Skeletal muscle cell (primary cell): ENCODE data around the gene TELO2.
A peak's percentile ranks its signal among the peaks of the same experiment; 100 is the strongest.
"Not testable (repeated sequence)": the region's sequence is repeated elsewhere in the genome, so short reads cannot be mapped to it uniquely, and the experiment has no call there.

Experiments
- DNase-seq: peaks from one replicate; pipeline ENCODE4 v3.0.0-alpha.2; 2010; ENCODE audit warnings: low read depth
- H3K4me3 ChIP-seq: 2 replicates; pipeline ENCODE4 v1.5.1; 2011; ENCODE audit warnings: low read depth, mild to moderate bottlenecking, control low read depth, low read length, moderate library complexity

The TELO2 gene

GRCh38 chr16:1456951-1457350, 36.2 kb upstream of the TELO2 start:
- DNase-seq: no peak
- no peak overlapping the region for H3K4me3 ChIP-seq

GRCh38 chr16:1457489-1458245, 35.5 kb upstream of the TELO2 start:
- no peak overlapping the region for H3K4me3 ChIP-seq
- DNase-seq: no peak

- H3K4me3 ChIP-seq: no peak overlapping the region
- DNase-seq: peak; percentile 16
Observed at GRCh38 chr16:1458336-1458976, 34.7 kb upstream of the TELO2 start.

- H3K4me3 ChIP-seq: no peak overlapping the region
- no peak for DNase-seq
Observed at GRCh38 chr16:1458977-1459341, 34.2 kb upstream of the TELO2 start.

GRCh38 chr16:1459967-1460366, 33.2 kb upstream of the TELO2 start:
- no peak overlapping the region for H3K4me3 ChIP-seq
- DNase-seq: no peak

- no peak overlapping the region for H3K4me3 ChIP-seq
- DNase-seq: no peak
Observed at GRCh38 chr16:1460602-1461138, 32.5 kb upstream of the TELO2 start.

- no peak for DNase-seq
- no peak overlapping the region for H3K4me3 ChIP-seq
Observed at GRCh38 chr16:1461146-1461545, 32.0 kb upstream of the TELO2 start.

GRCh38 chr16:1464196-1464893, 28.8 kb upstream of the TELO2 start:
- no peak for DNase-seq

GRCh38 chr16:1464894-1465566, 28.1 kb upstream of the TELO2 start:
- H3K4me3 ChIP-seq: no peak overlapping the region
- no peak for DNase-seq

More at GRCh38 chr16:1464196-1464893, 28.8 kb upstream of the TELO2 start:
- no peak overlapping the region for H3K4me3 ChIP-seq

GRCh38 chr16:1465567-1465915, 27.6 kb upstream of the TELO2 start:
- DNase-seq: no peak
- H3K4me3 ChIP-seq: no peak overlapping the region

GRCh38 chr16:1466054-1466453, 27.1 kb upstream of the TELO2 start:
- H3K4me3 ChIP-seq: no peak overlapping the region
- DNase-seq: no peak

- no peak for DNase-seq
- no peak overlapping the region for H3K4me3 ChIP-seq
Observed at GRCh38 chr16:1466968-1467521, 26.1 kb upstream of the TELO2 start.

- no peak overlapping the region for H3K4me3 ChIP-seq
- no peak for DNase-seq
Observed at GRCh38 chr16:1468426-1468810, 24.7 kb upstream of the TELO2 start.

GRCh38 chr16:1469141-1469540, 24.0 kb upstream of the TELO2 start:
- not testable (repeated sequence) for DNase-seq, H3K4me3 ChIP-seq

GRCh38 chr16:1469693-1470201, 23.4 kb upstream of the TELO2 start:
- DNase-seq: no peak
- no peak overlapping the region for H3K4me3 ChIP-seq

- DNase-seq: no peak
- no peak overlapping the region for H3K4me3 ChIP-seq
Observed at GRCh38 chr16:1470481-1471251, 22.5 kb upstream of the TELO2 start.

GRCh38 chr16:1471569-1472194, 21.5 kb upstream of the TELO2 start:
- H3K4me3 ChIP-seq: no peak overlapping the region
- DNase-seq: no peak

GRCh38 chr16:1472974-1473373, 20.2 kb upstream of the TELO2 start:
- no peak for DNase-seq
- no peak overlapping the region for H3K4me3 ChIP-seq
